GM12878 (cell line): ENCODE measurements around the gene COX19. TPM values are rescaled to one million over a fixed set of nuclear protein-coding genes. Genes with fewer than 3 reads are reported as not detected.

Source experiments
- BCL11A ChIP-seq: IDR thresholded peaks from 2 replicates; pipeline ENCODE4 v1.6.1; 2011; ENCODE audit warnings: low read depth, low read length
- BMI1 ChIP-seq: fragments of 450-650 bp; IDR thresholded peaks from 2 replicates; pipeline ENCODE4 v1.6.1; 2016; ENCODE audit warnings: mild to moderate bottlenecking, moderate library complexity, borderline replicate concordance
- CBX3 ChIP-seq: fragments of 200-600 bp; sonication (generic); IDR thresholded peaks from 2 replicates; pipeline ENCODE4 v1.6.1; 2016; ENCODE audit warnings: low read depth, borderline replicate concordance
- PAX8 ChIP-seq: fragments of 450-650 bp; IDR thresholded peaks from 2 replicates; pipeline ENCODE4 v1.6.1; 2017; ENCODE audit warnings: mild to moderate bottlenecking, moderate library complexity
- POLR2AphosphoS2 ChIP-seq: IDR thresholded peaks from 2 replicates; pipeline ENCODE4 v1.6.1; 2011; ENCODE audit warnings: low read depth, mild to moderate bottlenecking, low read length, improper control_type of control experiment, moderate library complexity
- RELB ChIP-seq: fragments of 450-650 bp; IDR thresholded peaks from 2 replicates; pipeline ENCODE4 v1.6.1; 2017; ENCODE audit warnings: low read depth, mild to moderate bottlenecking, moderate library complexity
- RUNX3 ChIP-seq: IDR thresholded peaks from 2 replicates; pipeline ENCODE4 v1.6.1; 2012; ENCODE audit warnings: low read length, inconsistent platforms
- SUPT20H ChIP-seq: IDR thresholded peaks from 2 replicates; pipeline ENCODE4 v1.6.1; 2011; ENCODE audit warnings: low read depth, mild to moderate bottlenecking, low read length, moderate library complexity, borderline replicate concordance; ENCODE audit not compliant: control insufficient read depth
- TAF1 ChIP-seq: IDR thresholded peaks from 2 replicates; pipeline ENCODE4 v1.6.1; 2011; ENCODE audit warnings: mild to moderate bottlenecking, low read depth, low read length, borderline replicate concordance
- ZBTB33 ChIP-seq: fragments of 450-650 bp; IDR thresholded peaks from 2 replicates; pipeline ENCODE4 v1.6.1; 2017; ENCODE audit warnings: mild to moderate bottlenecking
- polyA plus RNA-seq, 11 experiments: library from polyadenylated mRNA; depleted of rRNA in 4 of 11; unstranded in 6 of 11; stranded (reverse) in 5 of 11; fragments of >200 nt; fragmentation: Nextera tagmentation in 4 of 11; fragmentation: Illumina TruSeq in 1 of 11; extraction: Ambion mirVana in 4 of 11; extraction: Trizol in 1 of 11; gene quantifications; 1 replicate in 1 of 11; 2 replicates in 10 of 11; pipeline versions ENCODE4 v1.2.1 to v1.2.3, GENCODE V29; 2011 to 2016; ENCODE audit warnings: inconsistent platforms in 2 of 11, missing spikeins in 2 of 11, low read depth in 1 of 11
- total RNA-seq, 4 experiments: library from RNA; depleted of rRNA in 3 of 4; stranded (reverse); fragments of >200 nt in 3 of 4; fragmentation: Illumina TruSeq in 1 of 4; extraction: Trizol in 1 of 4; gene quantifications; 2 replicates each; pipeline versions ENCODE4 v1.2.1 to v1.2.3, GENCODE V29; 2013 to 2021
- TF ChIP-seq, protein P1 (sequence below): IDR thresholded peaks from 2 replicates; pipeline ENCODE4 v1.6.1; 2012; ENCODE audit warnings: improper control_type of control experiment, low read depth, low read length; ENCODE audit not compliant: insufficient replicate concordance
- TF ChIP-seq, protein P2 (sequence below): fragments of 450-650 bp; IDR thresholded peaks from 2 replicates; pipeline ENCODE4 v1.6.1; 2016; ENCODE audit warnings: mild to moderate bottlenecking
- TF ChIP-seq, protein P3 (sequence below): IDR thresholded peaks from 2 replicates; pipeline ENCODE4 v1.6.1; 2011; ENCODE audit warnings: borderline replicate concordance, low read depth, mild to moderate bottlenecking, moderate library complexity, mixed read lengths, low read length; ENCODE audit not compliant: insufficient read depth; ENCODE audit errors: extremely low read length
- TF ChIP-seq, protein P4 (sequence below): IDR thresholded peaks from 2 replicates; pipeline ENCODE4 v1.6.1; 2012; ENCODE audit warnings: low read depth, low read length, improper control_type of control experiment

COX19 gene
- total and polyA plus RNA-seq, 10 of the 15 experiments (the other 5 are each of a cell fraction or from before 2014, with no cell fraction given) = 3.7 to 17.9 (median 10.8) TPM

DNA sequence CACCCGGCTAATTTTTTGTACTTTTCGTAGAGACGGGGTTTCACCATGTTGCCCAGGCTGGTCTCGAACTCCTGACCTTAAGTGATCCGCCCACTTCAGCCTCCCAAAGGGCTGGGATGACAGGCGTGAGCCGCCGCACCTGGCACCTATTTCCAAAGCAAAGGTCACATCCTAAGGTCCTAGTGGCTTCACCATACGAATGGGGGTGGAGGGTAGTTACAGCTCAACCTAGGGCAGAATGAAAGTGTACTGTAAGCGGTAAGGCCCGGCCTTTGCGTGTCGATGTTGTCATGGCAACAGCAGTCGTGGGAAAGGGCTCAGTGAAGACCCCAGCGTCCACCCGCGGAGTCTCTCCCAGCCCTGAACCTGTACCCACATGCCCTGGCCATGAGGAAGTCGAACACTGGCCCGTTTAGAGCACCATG, 1.6 kb upstream of the COX19 start (continued):
- TF ChIP-seq, protein P1, sequence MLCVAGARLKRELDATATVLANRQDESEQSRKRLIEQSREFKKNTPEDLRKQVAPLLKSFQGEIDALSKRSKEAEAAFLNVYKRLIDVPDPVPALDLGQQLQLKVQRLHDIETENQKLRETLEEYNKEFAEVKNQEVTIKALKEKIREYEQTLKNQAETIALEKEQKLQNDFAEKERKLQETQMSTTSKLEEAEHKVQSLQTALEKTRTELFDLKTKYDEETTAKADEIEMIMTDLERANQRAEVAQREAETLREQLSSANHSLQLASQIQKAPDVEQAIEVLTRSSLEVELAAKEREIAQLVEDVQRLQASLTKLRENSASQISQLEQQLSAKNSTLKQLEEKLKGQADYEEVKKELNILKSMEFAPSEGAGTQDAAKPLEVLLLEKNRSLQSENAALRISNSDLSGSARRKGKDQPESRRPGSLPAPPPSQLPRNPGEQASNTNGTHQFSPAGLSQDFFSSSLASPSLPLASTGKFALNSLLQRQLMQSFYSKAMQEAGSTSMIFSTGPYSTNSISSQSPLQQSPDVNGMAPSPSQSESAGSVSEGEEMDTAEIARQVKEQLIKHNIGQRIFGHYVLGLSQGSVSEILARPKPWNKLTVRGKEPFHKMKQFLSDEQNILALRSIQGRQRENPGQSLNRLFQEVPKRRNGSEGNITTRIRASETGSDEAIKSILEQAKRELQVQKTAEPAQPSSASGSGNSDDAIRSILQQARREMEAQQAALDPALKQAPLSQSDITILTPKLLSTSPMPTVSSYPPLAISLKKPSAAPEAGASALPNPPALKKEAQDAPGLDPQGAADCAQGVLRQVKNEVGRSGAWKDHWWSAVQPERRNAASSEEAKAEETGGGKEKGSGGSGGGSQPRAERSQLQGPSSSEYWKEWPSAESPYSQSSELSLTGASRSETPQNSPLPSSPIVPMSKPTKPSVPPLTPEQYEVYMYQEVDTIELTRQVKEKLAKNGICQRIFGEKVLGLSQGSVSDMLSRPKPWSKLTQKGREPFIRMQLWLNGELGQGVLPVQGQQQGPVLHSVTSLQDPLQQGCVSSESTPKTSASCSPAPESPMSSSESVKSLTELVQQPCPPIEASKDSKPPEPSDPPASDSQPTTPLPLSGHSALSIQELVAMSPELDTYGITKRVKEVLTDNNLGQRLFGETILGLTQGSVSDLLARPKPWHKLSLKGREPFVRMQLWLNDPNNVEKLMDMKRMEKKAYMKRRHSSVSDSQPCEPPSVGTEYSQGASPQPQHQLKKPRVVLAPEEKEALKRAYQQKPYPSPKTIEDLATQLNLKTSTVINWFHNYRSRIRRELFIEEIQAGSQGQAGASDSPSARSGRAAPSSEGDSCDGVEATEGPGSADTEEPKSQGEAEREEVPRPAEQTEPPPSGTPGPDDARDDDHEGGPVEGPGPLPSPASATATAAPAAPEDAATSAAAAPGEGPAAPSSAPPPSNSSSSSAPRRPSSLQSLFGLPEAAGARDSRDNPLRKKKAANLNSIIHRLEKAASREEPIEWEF = no peak
- TF ChIP-seq RELB (no peak), SUPT20H (no peak), BMI1 (peak; percentile 82), POLR2AphosphoS2 (no peak), CBX3 (no peak), PAX8 (no peak), TAF1 (no peak), RUNX3 (no peak), ZBTB33 (peak; percentile 72; the same call in 1 of the 2 replicates), BCL11A (no peak)
- TF ChIP-seq, protein P2, sequence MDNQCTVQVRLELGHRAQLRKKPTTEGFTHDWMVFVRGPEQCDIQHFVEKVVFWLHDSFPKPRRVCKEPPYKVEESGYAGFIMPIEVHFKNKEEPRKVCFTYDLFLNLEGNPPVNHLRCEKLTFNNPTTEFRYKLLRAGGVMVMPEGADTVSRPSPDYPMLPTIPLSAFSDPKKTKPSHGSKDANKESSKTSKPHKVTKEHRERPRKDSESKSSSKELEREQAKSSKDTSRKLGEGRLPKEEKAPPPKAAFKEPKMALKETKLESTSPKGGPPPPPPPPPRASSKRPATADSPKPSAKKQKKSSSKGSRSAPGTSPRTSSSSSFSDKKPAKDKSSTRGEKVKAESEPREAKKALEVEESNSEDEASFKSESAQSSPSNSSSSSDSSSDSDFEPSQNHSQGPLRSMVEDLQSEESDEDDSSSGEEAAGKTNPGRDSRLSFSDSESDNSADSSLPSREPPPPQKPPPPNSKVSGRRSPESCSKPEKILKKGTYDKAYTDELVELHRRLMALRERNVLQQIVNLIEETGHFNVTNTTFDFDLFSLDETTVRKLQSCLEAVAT = peak; percentile 92
- TF ChIP-seq, protein P3, sequence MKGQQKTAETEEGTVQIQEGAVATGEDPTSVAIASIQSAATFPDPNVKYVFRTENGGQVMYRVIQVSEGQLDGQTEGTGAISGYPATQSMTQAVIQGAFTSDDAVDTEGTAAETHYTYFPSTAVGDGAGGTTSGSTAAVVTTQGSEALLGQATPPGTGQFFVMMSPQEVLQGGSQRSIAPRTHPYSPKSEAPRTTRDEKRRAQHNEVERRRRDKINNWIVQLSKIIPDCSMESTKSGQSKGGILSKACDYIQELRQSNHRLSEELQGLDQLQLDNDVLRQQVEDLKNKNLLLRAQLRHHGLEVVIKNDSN = no peak
- TF ChIP-seq, protein P4, sequence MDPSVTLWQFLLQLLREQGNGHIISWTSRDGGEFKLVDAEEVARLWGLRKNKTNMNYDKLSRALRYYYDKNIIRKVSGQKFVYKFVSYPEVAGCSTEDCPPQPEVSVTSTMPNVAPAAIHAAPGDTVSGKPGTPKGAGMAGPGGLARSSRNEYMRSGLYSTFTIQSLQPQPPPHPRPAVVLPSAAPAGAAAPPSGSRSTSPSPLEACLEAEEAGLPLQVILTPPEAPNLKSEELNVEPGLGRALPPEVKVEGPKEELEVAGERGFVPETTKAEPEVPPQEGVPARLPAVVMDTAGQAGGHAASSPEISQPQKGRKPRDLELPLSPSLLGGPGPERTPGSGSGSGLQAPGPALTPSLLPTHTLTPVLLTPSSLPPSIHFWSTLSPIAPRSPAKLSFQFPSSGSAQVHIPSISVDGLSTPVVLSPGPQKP = no peak
- TF ChIP-seq, all 136 proteins: peak for 3
